HEK293 (cell line): ENCODE results near the gene AKAP6.

Experiments
- CTCF ChIA-PET: fragments of 350-600 bp; formaldehyde crosslinking; extraction: SDS; loops from one replicate; lab custom pipeline; 2021; ENCODE audit warnings: antibody characterized with exemption; lab: Yijun Ruan, JAX
- POLR2A ChIA-PET: fragments of 300-600 bp; formaldehyde crosslinking; extraction: SDS; loops from one replicate; lab custom pipeline; 2020; ENCODE audit warnings: antibody characterized with exemption, inconsistent platforms; lab: Yijun Ruan, JAX
- H3K27ac ChIP-seq: fragments of 200-500 bp; sonication (Bioruptor generic); 2 replicates; pipeline ENCODE4 v1.5.1; 2014; ENCODE audit warnings: low read depth, low read length, control low read depth, inconsistent platforms; ENCODE audit errors: extremely low read depth
- H3K36me3 ChIP-seq, 2 experiments: fragments of 200-500 bp in 1 of 2; sonication (Bioruptor generic) in 1 of 2; 1 replicate in 1 of 2; 2 replicates in 1 of 2; pipeline ENCODE4 v1.5.1; 2014 to 2017; ENCODE audit warnings: inconsistent platforms in 2 of 2, low read length in 2 of 2; ENCODE audit not compliant: control insufficient read depth in 2 of 2, insufficient read depth in 1 of 2
- H3K4me1 ChIP-seq: fragments of 200-500 bp; sonication (Bioruptor generic); 2 replicates; pipeline ENCODE4 v1.5.1; 2014; ENCODE audit warnings: mild to moderate bottlenecking, low read length, inconsistent platforms; ENCODE audit not compliant: control insufficient read depth, insufficient read depth
- H3K4me3 ChIP-seq: 2 replicates; pipeline ENCODE4 v1.5.1; 2011; ENCODE audit warnings: low read depth, mild to moderate bottlenecking, control low read depth, low read length, moderate library complexity
- H3K9me3 ChIP-seq: fragments of 200-500 bp; sonication (Bioruptor generic); 2 replicates; pipeline ENCODE4 v1.5.1; 2014; ENCODE audit warnings: low read depth, low read length, inconsistent platforms; ENCODE audit not compliant: control insufficient read depth, insufficient read depth
- GLIS2 ChIP-seq: fragments of 450-650 bp; formaldehyde crosslinking; IDR thresholded peaks from 2 replicates; pipeline ENCODE4 v1.5.1; 2016; ENCODE audit warnings: missing biosample characterization, missing genetic modification characterization
- KLF10 ChIP-seq: fragments of 450-650 bp; IDR thresholded peaks from 2 replicates; pipeline ENCODE4 v1.5.1; 2018; ENCODE audit warnings: missing biosample characterization, mild to moderate bottlenecking, missing genetic modification characterization
- SALL2 ChIP-seq: fragments of 450-650 bp; formaldehyde crosslinking; IDR thresholded peaks from 2 replicates; pipeline ENCODE4 v1.5.0; 2017; ENCODE audit warnings: missing biosample characterization, mild to moderate bottlenecking, missing genetic modification characterization, borderline replicate concordance
- ZBTB17 ChIP-seq: fragments of 450-650 bp; formaldehyde crosslinking; IDR thresholded peaks from 2 replicates; pipeline ENCODE4 v1.5.1; 2016; ENCODE audit warnings: missing biosample characterization, missing genetic modification characterization
- ZBTB20 ChIP-seq: fragments of 450-650 bp; formaldehyde crosslinking; IDR thresholded peaks from 2 replicates; pipeline ENCODE4 v1.5.1; 2016; ENCODE audit warnings: missing biosample characterization, missing genetic modification characterization
- ZNF140 ChIP-seq: fragments of 450-650 bp; formaldehyde crosslinking; IDR thresholded peaks from 2 replicates; pipeline ENCODE4 v1.5.1; 2016; ENCODE audit warnings: missing biosample characterization, missing genetic modification characterization
- ZNF239 ChIP-seq: fragments of 450-650 bp; formaldehyde crosslinking; IDR thresholded peaks from 2 replicates; pipeline ENCODE4 v1.5.1; 2016; ENCODE audit warnings: missing biosample characterization, missing genetic modification characterization
- ZNF366 ChIP-seq: fragments of 450-650 bp; formaldehyde crosslinking; conservative IDR thresholded peaks from 2 replicates; pipeline ENCODE4 v1.5.1; 2016; ENCODE audit warnings: missing biosample characterization, missing genetic modification characterization
- ZNF391 ChIP-seq: fragments of 450-650 bp; formaldehyde crosslinking; IDR thresholded peaks from 2 replicates; pipeline ENCODE4 v1.5.1; 2016; ENCODE audit warnings: low read depth, missing biosample characterization, missing genetic modification characterization, borderline replicate concordance
- ZNF394 ChIP-seq: fragments of 450-650 bp; formaldehyde crosslinking; IDR thresholded peaks from 2 replicates; pipeline ENCODE4 v1.5.1; 2016; ENCODE audit warnings: missing biosample characterization, missing genetic modification characterization, mild to moderate bottlenecking, moderate library complexity, borderline replicate concordance
- ZNF621 ChIP-seq: fragments of 450-650 bp; formaldehyde crosslinking; IDR thresholded peaks from 2 replicates; pipeline ENCODE4 v1.5.1; 2017; ENCODE audit warnings: missing biosample characterization, missing genetic modification characterization
- ZNF629 ChIP-seq: fragments of 450-650 bp; formaldehyde crosslinking; IDR thresholded peaks from 2 replicates; pipeline ENCODE4 v1.5.1; 2017; ENCODE audit warnings: missing biosample characterization, missing genetic modification characterization
- ZNF76 ChIP-seq: fragments of 450-650 bp; formaldehyde crosslinking; IDR thresholded peaks from 2 replicates; pipeline ENCODE4; 2016; ENCODE audit warnings: low read depth, missing biosample characterization, missing genetic modification characterization, borderline replicate concordance
- TF ChIP-seq, protein P1 (sequence below): fragments of 450-650 bp; formaldehyde crosslinking; IDR thresholded peaks from 2 replicates; pipeline ENCODE4 v1.5.1; 2017; ENCODE audit warnings: missing biosample characterization, missing genetic modification characterization
- TF ChIP-seq, protein P2 (sequence below): fragments of 450-650 bp; formaldehyde crosslinking; IDR thresholded peaks from 2 replicates; pipeline ENCODE4 v1.5.1; 2016; ENCODE audit warnings: missing biosample characterization, missing genetic modification characterization
- TF ChIP-seq, protein P3 (sequence below): fragments of 450-650 bp; formaldehyde crosslinking; IDR thresholded peaks from 2 replicates; pipeline ENCODE4 v1.5.1; 2017; ENCODE audit warnings: missing biosample characterization, missing genetic modification characterization
- TF ChIP-seq, protein P4 (sequence below): fragments of 450-650 bp; formaldehyde crosslinking; IDR thresholded peaks from 2 replicates; pipeline ENCODE4 v1.5.1; 2016; ENCODE audit warnings: missing biosample characterization, missing genetic modification characterization
- TF ChIP-seq, protein P5 (sequence below): fragments of 450-650 bp; formaldehyde crosslinking; IDR thresholded peaks from 2 replicates; pipeline ENCODE4 v1.5.1; 2016; ENCODE audit warnings: missing biosample characterization, missing genetic modification characterization, borderline replicate concordance
- TF ChIP-seq, protein P6 (sequence below): fragments of 450-650 bp; formaldehyde crosslinking; IDR thresholded peaks from 2 replicates; pipeline ENCODE4 v1.5.1; 2016; ENCODE audit warnings: missing biosample characterization, missing genetic modification characterization

AKAP6 gene

DNA sequence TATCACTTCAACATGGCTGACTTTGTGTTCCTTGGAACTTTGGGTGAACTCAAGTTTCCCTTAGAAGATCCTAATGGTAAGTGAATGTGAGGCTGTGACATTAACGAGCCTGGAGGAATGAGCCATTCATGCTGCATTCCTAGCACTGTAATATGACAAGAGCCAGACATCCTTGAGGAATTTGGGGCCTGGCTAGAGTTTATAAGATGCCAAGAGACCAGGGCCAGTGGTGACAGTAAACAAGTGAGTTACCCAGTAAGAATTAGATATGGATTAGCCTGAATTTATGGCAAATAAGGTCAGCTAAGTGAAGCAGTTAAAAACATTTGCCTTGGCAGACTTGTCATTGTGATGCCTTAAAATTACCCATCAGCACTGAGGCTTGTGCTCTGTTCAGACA lies 232.4 kb downstream of the AKAP6 start (continued):
- TF ChIP-seq ZBTB17 (no peak), SALL2 (tag by site-specific recombination) (no peak), ZNF140 (tag by site-specific recombination) (no peak), ZNF239 (tag by site-specific recombination) (no peak), ZBTB20 (tag by site-specific recombination) (no peak), ZNF621 (tag by site-specific recombination) (no peak), ZNF629 (tag by site-specific recombination) (no peak)
- TF ChIP-seq, protein P1, sequence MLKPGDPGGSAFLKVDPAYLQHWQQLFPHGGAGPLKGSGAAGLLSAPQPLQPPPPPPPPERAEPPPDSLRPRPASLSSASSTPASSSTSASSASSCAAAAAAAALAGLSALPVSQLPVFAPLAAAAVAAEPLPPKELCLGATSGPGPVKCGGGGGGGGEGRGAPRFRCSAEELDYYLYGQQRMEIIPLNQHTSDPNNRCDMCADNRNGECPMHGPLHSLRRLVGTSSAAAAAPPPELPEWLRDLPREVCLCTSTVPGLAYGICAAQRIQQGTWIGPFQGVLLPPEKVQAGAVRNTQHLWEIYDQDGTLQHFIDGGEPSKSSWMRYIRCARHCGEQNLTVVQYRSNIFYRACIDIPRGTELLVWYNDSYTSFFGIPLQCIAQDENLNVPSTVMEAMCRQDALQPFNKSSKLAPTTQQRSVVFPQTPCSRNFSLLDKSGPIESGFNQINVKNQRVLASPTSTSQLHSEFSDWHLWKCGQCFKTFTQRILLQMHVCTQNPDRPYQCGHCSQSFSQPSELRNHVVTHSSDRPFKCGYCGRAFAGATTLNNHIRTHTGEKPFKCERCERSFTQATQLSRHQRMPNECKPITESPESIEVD = no peak

DNA sequence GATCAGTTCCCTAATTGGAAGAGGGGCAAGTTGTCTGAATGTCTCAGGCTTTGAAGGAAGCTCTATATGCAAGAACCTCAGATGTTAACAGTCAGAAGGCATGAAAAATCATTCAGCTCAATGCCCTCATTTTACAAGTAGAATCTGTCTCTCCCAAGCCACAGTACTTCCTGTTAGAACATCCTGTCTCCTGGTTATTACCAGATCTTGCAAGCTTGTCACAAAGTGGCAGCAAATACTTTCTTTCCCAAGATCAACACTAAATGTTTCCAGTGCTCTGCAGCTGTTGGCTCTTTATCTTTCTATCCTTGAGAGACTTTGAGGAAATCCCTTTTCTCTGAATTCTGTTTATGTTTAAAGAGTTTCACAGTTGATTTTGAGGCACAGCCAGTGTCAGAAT lies 235.5 kb downstream of the AKAP6 start:
- Histone ChIP-seq H3K36me3 (no peaks in the 10 kb centered on the region), H3K4me1 (peaks cover 14% of the 10 kb centered on the region; the same call in 1 of the 2 replicates), H3K9me3 (no peaks in the 10 kb centered on the region), H3K4me3 (no peak overlapping the region), H3K27ac (no peak overlapping the region)
- POLR2A ChIA-PET = no interaction called here
- CTCF ChIA-PET = interaction anchor here (0.9 to 2.4 kb wide), 3 partner anchors 11 to 312 kb away, joined by 3 to 7 read pairs (median 4); no protein-coding TSS in a partner anchor
- TF ChIP-seq ZNF391 (no peak), ZNF366 (tag by site-specific recombination) (no peak), ZNF76 (no peak)
- TF ChIP-seq, protein P2, sequence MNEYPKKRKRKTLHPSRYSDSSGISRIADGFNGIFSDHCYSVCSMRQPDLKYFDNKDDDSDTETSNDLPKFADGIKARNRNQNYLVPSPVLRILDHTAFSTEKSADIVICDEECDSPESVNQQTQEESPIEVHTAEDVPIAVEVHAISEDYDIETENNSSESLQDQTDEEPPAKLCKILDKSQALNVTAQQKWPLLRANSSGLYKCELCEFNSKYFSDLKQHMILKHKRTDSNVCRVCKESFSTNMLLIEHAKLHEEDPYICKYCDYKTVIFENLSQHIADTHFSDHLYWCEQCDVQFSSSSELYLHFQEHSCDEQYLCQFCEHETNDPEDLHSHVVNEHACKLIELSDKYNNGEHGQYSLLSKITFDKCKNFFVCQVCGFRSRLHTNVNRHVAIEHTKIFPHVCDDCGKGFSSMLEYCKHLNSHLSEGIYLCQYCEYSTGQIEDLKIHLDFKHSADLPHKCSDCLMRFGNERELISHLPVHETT (tag by site-specific recombination) = no peak
- TF ChIP-seq, protein P3, sequence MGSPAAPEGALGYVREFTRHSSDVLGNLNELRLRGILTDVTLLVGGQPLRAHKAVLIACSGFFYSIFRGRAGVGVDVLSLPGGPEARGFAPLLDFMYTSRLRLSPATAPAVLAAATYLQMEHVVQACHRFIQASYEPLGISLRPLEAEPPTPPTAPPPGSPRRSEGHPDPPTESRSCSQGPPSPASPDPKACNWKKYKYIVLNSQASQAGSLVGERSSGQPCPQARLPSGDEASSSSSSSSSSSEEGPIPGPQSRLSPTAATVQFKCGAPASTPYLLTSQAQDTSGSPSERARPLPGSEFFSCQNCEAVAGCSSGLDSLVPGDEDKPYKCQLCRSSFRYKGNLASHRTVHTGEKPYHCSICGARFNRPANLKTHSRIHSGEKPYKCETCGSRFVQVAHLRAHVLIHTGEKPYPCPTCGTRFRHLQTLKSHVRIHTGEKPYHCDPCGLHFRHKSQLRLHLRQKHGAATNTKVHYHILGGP (tag by site-specific recombination) = no peak

DNA sequence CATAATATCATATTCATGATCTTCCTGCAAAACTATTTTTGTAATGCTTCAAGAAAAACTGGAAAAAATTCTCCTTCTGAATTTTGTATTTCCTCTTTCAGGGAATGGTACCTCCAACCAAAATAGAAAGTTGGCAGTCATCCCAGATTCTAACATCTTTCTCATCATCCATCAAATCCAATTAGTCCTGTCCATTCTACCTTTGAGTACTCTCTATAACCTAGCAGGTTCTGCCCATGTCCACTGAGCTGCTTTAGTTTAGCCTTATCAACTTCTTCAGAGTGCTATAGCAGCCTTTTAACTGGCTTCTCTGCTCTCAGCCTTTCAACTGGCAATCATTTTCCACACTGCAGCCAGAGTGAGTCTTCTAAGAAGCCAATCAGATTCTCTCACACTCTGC lies 236.2 kb downstream of the AKAP6 start:
- Histone ChIP-seq H3K27ac (no peak overlapping the region), H3K36me3 (no peaks in the 10 kb centered on the region), H3K4me1 (peaks cover 12% of the 10 kb centered on the region; the same call in 1 of the 2 replicates), H3K9me3 (no peaks in the 10 kb centered on the region), H3K4me3 (no peak overlapping the region)
- ChIA-PET POLR2A (no interaction called here), CTCF (interaction anchor here (1.4 to 2.4 kb wide), 2 partner anchors 10 to 12 kb away, joined by 3 to 7 read pairs; no protein-coding TSS in a partner anchor)
- TF ChIP-seq GLIS2 (tag by site-specific recombination) (no peak), ZNF394 (tag by site-specific recombination) (no peak), KLF10 (no peak)
- TF ChIP-seq, protein P4, sequence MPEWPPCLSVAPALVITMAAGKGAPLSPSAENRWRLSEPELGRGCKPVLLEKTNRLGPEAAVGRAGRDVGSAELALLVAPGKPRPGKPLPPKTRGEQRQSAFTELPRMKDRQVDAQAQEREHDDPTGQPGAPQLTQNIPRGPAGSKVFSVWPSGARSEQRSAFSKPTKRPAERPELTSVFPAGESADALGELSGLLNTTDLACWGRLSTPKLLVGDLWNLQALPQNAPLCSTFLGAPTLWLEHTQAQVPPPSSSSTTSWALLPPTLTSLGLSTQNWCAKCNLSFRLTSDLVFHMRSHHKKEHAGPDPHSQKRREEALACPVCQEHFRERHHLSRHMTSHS (tag by site-specific recombination) = no peak
- TF ChIP-seq, protein P5, sequence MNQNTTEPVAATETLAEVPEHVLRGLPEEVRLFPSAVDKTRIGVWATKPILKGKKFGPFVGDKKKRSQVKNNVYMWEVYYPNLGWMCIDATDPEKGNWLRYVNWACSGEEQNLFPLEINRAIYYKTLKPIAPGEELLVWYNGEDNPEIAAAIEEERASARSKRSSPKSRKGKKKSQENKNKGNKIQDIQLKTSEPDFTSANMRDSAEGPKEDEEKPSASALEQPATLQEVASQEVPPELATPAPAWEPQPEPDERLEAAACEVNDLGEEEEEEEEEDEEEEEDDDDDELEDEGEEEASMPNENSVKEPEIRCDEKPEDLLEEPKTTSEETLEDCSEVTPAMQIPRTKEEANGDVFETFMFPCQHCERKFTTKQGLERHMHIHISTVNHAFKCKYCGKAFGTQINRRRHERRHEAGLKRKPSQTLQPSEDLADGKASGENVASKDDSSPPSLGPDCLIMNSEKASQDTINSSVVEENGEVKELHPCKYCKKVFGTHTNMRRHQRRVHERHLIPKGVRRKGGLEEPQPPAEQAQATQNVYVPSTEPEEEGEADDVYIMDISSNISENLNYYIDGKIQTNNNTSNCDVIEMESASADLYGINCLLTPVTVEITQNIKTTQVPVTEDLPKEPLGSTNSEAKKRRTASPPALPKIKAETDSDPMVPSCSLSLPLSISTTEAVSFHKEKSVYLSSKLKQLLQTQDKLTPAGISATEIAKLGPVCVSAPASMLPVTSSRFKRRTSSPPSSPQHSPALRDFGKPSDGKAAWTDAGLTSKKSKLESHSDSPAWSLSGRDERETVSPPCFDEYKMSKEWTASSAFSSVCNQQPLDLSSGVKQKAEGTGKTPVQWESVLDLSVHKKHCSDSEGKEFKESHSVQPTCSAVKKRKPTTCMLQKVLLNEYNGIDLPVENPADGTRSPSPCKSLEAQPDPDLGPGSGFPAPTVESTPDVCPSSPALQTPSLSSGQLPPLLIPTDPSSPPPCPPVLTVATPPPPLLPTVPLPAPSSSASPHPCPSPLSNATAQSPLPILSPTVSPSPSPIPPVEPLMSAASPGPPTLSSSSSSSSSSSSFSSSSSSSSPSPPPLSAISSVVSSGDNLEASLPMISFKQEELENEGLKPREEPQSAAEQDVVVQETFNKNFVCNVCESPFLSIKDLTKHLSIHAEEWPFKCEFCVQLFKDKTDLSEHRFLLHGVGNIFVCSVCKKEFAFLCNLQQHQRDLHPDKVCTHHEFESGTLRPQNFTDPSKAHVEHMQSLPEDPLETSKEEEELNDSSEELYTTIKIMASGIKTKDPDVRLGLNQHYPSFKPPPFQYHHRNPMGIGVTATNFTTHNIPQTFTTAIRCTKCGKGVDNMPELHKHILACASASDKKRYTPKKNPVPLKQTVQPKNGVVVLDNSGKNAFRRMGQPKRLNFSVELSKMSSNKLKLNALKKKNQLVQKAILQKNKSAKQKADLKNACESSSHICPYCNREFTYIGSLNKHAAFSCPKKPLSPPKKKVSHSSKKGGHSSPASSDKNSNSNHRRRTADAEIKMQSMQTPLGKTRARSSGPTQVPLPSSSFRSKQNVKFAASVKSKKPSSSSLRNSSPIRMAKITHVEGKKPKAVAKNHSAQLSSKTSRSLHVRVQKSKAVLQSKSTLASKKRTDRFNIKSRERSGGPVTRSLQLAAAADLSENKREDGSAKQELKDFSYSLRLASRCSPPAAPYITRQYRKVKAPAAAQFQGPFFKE (tag by site-specific recombination) = no peak
- TF ChIP-seq, protein P6, sequence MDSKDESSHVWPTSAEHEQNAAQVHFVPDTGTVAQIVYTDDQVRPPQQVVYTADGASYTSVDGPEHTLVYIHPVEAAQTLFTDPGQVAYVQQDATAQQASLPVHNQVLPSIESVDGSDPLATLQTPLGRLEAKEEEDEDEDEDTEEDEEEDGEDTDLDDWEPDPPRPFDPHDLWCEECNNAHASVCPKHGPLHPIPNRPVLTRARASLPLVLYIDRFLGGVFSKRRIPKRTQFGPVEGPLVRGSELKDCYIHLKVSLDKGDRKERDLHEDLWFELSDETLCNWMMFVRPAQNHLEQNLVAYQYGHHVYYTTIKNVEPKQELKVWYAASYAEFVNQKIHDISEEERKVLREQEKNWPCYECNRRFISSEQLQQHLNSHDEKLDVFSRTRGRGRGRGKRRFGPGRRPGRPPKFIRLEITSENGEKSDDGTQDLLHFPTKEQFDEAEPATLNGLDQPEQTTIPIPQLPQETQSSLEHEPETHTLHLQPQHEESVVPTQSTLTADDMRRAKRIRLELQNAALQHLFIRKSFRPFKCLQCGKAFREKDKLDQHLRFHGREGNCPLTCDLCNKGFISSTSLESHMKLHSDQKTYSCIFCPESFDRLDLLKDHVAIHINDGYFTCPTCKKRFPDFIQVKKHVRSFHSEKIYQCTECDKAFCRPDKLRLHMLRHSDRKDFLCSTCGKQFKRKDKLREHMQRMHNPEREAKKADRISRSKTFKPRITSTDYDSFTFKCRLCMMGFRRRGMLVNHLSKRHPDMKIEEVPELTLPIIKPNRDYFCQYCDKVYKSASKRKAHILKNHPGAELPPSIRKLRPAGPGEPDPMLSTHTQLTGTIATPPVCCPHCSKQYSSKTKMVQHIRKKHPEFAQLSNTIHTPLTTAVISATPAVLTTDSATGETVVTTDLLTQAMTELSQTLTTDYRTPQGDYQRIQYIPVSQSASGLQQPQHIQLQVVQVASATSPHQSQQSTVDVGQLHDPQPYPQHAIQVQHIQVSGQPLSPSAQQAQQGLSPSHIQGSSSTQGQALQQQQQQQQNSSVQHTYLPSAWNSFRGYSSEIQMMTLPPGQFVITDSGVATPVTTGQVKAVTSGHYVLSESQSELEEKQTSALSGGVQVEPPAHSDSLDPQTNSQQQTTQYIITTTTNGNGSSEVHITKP (tag by site-specific recombination) = peak; percentile 56
